GM12878 (cell line): ENCODE measurements around the gene ACE.

Source experiments
- HDAC6 ChIP-seq: fragments of 200-600 bp; sonication (generic); IDR thresholded peaks from one replicate; pipeline ENCODE4 v1.8.0; 2017; ENCODE audit warnings: antibody characterized with exemption; ENCODE audit not compliant: unreplicated experiment
- KDM1A ChIP-seq: fragments of 200-600 bp; sonication (generic); IDR thresholded peaks from 2 replicates; pipeline ENCODE4 v1.6.1; 2016; ENCODE audit warnings: borderline replicate concordance
- MTA2 ChIP-seq: fragments of 450-650 bp; IDR thresholded peaks from 2 replicates; pipeline ENCODE4 v1.6.1; 2016; ENCODE audit warnings: low read depth, mild to moderate bottlenecking, moderate library complexity
- SIN3A ChIP-seq: IDR thresholded peaks from 2 replicates; pipeline ENCODE4 v1.6.1; 2012; ENCODE audit warnings: low read depth, low read length, improper control_type of control experiment
- SMC3 ChIP-seq: IDR thresholded peaks from 2 replicates; pipeline ENCODE4 v1.6.1; 2011; ENCODE audit warnings: low read length, improper control_type of control experiment, borderline replicate concordance

GRCh38 chr17:63482509-63482908, 5.6 kb downstream of the ACE start:
- TF ChIP-seq KDM1A (no peak), SMC3 (no peak), HDAC6 (no peak), MTA2 (no peak), SIN3A (no peak)
